Activated CD4-positive, CD25-positive, alpha-beta regulatory T cell treated with anti-CD3 and anti-CD28 coated beads, Interleukin-2, amount 50 U/mL, for 16 hours (primary cell): ENCODE measurements around the gene SHISAL1.
"Not testable (repeated sequence)": the region's sequence is repeated elsewhere in the genome, so short reads cannot be mapped to it uniquely, and the experiment has no call there.

Experiments
- DNase-seq: peaks from one replicate; pipeline ENCODE4 v3.0.0-alpha.2; 2020; ENCODE audit warnings: low read depth, low spot score

Gene SHISAL1

DNA sequence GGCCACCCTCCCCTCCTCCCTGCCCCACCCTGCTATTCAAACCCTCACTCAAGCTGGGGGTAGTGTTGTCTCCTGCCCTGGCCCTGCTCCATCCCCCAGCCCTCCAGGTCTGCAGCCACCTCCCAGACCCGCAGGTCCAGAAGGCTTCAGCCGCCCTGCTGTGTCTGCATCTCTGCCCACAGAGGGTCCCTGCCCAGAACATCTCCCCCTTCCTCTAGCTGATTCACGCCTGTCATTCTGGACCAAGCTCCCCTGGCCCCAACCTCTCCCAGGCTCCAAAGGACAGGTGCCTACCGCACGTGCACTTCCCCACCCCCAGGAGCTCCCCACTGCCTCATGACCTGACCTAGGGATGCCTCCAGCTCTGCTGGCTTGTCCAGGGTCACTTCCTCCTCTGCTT, 16.0 kb upstream of the SHISAL1 start:
- DNase-seq: no peak

DNA sequence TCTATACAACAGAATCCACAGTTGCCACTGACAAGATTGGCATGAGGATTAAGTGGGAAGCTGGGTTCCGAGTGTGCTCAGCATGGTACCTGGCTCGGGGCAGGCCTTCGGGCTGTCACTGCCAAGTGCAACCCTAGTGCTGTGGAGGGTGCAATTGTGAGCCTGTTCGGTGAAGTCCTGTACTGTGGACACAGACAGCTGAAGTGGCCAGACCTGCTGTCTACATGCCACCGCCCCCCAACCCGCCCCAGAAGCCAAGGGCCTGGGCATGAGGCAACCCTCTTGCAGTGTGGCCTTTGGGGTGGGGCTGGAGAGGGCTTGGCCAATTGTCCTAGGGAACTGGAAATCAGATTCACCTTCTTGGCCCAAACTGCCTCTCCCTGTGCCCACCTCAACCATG, 15.6 kb upstream of the SHISAL1 start:
- no peak for DNase-seq

DNA sequence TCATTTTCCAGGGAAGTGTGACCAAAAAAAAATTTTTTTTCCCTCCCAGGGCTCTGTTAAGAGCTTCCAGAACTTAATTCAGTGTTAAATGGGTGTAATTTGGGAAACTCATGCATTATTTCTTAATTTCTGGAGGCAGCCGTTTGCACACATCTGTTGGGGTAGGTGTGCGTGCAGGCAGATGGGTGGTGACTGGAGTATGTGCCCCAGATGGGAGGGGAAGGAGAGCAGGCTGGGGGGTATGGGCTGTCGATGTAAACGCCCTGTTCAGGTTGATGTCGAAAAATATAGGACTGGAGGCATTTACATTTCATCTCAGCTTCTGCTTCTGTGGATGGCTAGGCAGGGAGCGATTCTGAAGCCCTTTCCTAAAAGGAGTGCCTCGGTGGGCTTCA, 13.7 kb upstream of the SHISAL1 start:
- no peak for DNase-seq

DNA sequence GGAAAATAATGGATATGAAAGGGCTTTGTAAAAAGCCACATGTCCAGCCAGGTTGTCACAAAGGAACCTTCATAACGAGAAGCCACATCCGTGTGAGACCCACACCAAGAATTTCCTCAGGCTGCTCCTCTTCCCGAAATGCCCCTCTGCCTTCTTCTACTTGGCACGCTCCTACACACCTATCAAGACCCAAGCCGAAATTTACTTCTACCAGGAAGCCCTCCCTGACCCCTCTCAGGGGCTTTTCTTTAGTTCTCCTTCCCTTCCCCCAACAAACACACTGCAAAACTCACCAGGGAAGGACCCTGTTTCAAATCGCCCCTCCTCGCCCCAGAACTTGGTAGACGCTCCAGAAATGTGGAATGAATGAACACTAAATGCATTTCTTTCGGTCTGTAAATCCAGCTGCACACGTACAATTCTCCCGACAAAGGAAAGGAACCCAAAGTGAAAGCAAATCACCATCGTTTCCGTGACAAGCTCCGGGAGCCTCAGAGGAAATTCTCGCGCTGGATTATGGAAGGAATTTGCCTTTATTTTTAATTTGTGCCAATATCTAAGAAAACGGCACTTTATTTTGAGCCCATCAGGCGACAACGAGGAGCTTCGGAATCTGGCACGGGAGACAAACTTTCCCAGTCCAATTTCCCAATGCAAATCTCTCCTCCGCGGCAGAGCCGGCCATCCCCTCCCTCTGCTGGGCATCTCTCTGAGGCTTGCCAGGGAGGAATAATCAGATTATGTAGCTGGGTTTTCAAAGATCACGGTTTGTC, 13.2 kb upstream of the SHISAL1 start:
- DNase-seq: no peak

DNA sequence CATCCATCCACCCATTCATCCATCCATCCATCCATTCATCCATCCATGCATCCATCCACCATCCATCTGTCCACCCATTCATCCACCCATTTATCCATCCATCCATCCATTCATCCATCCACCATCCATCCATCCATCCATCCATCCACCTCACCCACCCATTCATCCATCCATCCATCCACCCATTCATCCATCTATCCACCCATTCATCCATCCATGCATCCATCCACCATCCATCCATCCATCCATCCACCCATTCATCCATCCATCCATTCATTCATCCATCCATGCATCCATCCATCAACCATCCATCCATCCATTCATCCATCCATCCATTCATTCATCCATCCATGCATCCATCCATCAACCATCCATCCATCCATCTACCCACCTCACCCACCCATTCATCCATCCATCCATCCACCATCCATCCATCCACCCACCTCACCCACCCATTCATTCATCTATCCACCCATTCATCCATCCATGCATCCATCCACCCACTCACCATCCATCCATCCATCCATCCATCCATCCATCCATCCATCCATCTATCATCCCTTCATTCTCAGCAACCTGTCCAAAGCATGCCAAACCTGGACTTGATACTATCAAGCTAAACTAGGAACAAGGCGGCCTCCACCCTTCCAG, 10.5 kb upstream of the SHISAL1 start:
- DNase-seq: not testable (repeated sequence)

DNA sequence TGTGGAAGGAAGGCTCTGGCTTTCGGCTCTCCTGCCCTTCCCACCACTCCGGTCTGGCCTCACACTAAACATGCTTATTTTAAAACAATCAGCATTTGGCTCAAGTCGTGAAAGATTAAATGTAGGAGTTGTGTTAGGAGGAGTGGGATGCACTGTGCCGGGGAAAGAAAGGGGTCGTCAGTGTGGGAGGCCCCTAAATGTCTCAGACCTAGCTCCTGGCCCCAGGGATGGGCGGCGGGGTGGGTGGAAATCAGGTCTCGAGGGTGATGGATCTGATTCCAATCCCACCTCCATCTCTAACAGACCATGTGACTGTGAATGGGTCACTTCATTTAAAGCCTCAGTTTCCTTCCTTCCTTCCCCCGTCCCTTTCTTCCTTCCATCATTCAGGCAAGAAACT, 6.9 kb upstream of the SHISAL1 start:
- DNase-seq: no peak

DNA sequence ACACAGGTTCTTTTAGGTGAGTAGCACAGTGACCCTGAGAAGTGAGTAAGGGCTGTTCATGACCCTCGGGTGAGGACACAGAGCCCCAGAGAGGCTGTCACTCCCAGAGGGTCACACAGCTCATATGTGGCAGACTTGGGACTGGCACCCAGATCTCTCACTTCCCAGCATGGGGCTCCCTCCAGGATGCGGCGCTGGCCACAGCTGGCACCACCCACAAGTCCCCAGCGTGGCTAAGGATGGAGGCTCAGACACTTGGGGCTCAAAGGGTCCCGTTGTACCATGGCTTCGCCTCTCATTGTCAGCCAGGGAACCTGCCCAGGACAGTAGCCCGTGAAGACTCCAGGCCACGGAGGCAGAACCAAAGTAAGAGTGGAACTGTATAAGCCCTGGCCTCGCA, 6.0 kb upstream of the SHISAL1 start:
- no peak for DNase-seq

DNA sequence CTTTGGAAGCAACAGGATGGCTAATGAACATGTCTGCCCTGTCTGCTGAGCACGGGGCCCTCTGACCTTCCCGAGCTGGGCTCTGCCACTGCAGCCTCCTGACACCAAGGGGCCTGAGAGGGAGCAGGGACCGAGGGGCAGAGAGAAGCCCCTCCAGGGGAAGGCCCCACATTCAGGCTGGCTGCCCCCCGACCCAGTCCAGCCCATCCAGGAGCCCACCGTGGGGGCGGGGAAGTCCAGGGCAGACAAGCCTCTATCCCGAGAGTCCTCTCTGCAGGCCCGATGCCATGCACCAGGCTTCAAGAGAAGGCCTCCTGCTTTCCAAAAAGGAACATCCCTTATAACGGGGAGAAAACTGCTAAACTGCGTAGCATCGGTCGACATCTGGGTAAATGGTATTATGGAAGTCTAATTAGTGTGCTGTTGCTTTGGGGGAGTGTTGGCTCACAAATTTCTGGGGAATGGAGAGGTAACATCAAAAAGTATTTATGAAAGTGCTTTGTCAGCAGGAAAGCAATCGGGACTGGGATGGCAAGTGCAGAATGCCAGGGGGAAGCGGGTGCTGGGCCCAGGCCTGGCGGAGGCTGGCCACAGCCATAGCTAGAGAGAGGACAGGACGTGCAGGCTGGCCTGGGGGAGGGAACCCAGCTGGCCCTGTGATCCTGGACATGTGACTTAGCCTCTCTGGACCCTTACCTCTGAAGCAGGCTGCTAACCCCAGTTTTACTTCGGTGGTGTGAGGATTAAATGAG, 5.3 kb upstream of the SHISAL1 start:
- DNase-seq: no peak

DNA sequence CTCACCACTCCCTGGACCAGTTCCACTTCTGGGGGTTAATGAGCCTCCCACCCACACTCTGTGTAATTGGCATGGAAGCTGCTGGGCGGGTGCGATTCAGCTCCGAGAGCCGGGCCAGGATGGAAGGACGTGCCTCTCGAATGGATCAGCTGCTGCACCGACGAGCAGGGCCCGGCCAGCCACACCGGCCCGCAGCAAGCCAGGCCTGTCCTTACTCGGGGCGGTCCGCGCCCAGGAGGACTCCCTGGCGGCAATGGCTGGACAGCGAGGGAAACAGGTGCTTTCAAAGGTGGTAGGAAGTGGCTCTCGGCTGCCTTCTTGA, 4.3 kb upstream of the SHISAL1 start:
- DNase-seq: no peak

DNA sequence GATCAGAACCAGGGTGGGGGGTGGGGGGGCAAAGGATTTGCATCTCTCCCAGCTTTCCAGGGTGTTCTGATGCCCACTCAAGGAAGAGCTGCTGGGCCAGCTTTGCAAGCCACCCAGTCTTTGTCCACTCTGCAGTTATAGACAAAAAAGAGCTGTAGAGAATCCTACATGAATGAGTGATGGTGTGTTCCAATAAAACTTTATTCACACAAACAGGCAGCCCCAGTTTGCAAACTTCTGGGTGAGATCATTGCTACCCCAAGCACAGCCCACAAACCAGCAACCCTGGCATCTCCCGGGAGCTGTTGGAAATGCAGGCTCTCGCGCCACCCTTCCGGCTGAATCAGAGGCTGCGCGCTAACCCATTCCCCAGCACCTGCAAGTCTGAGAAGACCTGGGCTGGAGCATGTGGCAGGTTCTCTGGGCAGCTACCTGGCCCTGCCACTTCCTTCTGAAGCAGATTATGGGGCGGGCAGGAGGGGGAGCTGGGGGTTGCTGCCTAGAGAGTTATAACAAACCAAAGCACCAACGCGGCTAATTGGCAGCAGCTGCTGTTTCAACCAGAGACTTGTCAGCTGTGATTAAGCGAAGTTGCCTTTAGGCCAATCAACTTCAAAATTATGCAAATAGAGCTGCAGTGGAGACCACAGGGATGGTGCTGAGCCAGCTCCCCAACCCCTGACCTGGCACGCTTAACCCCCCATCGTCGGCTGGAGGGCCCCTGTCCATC, 3.8 kb upstream of the SHISAL1 start:
- DNase-seq: no peak

DNA sequence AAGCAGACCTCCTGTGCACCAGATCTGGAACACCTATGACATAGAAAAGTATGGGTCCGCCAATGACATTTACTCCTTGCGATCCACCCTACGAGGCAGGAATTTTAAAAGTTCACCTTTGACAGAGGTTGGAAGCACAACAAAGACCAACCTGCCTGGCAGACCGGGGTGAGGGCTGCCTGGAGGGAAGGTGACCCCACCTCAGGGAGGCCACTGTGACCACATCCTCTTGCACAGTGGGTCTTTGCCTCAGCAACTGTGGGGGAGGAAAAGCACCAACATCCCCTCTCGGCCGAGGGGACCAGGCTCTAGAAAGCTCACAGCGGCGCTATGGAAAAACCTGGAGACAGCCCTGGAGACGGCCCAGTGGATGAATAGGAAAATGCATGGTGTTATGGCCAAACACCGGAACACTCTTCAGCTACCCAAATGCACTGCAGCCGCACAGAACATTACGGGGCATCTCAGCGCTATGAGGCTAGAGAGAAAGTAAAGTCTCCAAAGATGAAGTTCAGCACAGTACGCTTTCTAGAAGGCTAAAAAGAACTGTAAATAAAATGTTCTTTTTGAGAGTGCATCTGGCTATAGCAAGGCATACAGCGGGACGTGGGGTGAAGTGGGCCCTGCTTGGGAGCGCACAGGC, 1.8 kb upstream of the SHISAL1 start:
- DNase-seq: no peak

DNA sequence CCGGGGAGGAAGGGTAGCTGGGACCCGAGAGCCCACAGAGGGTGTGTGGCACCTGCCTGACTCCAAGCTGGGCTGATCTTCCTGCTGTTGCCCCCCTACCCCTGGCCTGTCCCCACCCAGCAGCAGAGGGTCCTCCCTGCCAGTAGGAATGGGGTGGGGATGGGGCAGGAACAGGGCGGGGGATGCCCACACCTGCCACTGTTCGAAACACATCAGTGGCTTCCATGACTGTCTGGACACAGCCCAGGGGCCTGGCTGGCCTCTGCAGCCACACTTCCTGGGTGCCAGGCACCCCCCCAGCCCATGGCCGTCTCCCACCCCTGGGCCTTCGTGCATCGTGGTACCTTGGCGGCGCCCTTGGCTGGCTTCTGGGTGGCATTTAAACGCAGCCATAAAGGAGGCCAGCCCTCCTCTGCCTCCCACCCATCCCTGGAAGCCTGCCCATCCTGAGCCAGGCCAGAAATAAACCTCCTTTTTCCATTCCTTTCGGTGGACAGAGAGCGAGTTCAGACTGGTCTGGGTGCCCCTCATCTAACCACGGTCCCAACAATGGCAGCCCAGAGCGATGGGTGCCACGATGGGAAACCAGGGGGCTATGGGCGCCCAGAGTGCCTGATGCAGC, 745 bp upstream of the SHISAL1 start:
- no peak for DNase-seq

DNA sequence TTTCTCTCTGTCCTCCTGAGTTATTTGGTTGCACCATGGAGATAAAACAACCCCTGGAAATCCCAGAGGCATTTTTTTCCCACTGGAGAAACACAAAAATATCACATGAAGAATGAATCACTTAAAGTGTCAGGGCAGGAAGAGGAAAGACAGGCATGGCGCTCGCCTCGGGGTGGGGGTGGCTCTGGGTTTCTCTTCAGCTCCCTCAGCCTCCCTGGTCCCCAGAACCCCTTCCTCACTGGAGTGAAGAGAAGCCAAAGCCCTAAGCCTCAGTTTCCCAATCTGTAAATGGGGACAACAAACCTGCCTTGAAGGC, 938 bp downstream of the SHISAL1 start:
- DNase-seq: no peak

DNA sequence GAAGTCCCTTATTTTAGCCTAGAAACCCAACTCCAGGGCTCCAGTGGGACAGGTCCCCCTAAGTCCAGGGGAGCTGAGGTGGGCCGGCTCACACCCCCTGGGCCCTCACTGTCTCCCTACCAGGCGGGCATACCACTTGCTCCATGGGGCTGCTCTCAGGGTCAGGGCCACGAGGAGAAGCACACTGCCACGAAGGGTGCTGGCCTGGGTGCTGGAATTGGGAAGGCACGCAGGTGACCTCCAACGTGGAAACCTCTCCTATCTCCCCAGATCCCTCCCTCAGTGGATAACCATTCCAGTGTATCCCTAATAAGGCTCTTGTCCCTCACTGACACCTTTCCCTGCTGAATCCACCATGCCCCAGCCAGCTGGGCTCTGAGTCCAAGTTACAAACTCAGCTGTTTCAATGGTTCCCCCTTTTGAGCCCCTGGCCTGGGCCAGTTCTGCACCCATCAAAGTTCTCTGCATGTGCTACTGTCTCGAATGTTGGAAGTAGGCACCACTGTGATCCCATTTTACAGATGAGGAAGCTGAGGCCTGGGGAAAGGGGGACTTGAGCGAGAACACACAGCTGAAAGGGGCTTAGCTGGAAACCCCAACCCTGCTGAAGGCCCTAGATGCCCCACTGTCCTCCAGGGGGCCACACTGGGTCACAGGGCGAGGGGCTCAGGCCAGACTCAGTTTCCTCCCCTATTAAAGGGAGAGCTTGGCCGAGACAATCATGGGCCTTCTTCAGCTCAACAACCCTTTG, 1.5 kb downstream of the SHISAL1 start:
- no peak for DNase-seq

DNA sequence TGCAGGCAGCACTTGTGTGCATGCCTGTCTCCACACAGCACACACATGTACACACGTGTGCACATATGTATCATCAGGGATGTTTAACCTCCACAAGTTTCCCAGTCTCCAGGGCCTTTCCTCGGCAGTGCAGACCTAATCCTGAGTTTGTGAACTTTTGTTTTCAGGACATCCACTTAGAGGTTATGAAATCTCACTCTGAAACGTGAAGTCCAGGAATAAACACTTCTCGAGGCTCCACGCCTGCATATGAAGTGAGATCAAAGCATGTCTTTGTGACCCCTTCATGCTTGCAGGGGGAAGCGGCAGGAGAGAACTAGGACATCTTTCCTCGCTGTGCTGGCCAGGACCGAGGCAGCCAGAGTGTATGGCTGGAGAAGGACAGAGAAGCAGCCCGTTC, 3.1 kb downstream of the SHISAL1 start:
- DNase-seq: no peak

DNA sequence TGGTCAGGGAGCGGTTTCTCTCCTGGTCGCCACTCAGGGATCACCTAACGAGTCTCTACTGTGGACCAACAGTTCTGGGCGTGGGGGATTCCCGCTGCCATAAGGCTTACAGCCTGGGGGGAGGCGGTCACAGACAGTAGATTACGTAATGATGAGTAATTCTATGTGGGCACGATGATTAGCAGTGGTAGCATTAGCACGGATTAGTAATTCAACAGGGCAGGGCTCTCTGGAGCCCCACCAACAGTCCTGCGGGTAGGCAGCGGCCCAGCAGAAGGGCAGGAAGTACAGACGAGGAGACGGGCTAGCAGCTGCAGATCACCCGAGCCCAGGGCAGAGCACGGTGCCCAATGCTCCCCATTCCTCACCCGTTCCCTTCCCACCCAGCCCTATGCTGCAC, 3.6 kb downstream of the SHISAL1 start:
- no peak for DNase-seq

DNA sequence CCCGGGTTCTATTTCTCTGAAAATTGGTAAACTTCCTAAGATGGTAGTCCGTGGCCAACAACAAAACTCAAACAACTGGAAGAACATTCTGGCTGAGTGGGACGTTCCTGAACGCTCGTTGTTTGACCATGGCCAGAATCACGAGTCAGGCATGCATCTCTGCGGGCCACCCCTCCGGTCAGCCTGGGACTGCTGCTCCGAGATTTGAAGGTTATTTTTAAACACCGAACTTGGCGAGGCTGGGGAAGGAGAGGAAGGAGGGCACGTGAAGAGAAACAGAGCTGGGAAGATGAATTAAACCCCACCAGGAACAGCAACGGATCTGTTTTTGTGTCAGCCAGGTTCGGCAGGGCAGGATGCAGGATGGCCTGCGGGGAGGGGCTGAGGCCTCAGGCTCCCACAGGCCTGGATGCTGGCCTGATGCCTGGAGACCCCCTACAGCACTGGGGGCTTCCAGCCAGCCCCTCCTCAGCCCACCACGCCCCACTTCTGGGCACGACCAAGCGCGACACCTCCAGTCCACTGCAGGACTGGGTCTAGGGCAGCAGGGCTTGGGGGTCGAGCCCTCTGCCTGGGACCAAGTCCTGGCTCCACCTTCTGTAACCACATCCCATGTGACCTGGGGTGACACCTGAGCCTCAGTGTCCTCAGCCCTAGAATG, 5.1 kb downstream of the SHISAL1 start:
- DNase-seq: no peak

DNA sequence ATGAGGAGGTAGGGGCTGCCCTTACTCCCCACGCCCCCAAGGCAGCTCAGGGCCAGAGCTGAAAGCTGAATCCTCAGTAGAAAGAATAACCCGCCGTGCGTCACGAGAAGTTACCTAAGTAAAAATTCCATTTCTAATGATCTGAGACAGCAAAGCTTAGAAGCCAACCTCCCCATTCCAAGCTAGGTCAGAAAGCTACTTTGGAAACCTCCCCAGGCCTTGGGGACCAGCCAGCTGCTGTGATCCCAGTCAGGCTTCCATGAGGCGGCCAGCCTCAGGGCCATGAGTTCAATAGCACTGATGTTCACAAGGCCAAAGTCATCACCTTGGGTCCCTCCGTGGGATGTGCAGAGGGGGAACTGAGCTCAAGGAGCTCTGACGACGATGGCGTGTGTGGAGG, 6.9 kb downstream of the SHISAL1 start:
- DNase-seq: no peak

DNA sequence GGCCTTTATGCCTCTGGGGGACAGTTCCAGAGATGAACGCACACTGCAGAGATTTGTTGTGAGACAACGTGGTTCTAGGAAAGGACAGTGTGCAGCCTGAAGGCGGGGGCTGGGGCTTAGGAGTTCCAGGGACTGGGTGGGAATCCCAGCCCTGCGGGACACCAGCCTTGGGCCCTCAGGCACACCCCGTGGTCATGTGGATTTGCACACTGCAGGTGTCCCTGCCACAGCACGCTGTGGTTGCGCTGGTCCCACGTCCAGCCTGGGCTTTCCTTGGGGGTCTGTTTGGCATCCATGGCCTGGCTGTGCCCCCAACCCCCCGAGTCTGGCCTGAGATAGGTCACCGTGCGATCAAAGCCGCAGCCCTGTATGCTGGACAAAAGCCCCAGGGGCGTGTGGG, 7.3 kb downstream of the SHISAL1 start:
- no peak for DNase-seq

DNA sequence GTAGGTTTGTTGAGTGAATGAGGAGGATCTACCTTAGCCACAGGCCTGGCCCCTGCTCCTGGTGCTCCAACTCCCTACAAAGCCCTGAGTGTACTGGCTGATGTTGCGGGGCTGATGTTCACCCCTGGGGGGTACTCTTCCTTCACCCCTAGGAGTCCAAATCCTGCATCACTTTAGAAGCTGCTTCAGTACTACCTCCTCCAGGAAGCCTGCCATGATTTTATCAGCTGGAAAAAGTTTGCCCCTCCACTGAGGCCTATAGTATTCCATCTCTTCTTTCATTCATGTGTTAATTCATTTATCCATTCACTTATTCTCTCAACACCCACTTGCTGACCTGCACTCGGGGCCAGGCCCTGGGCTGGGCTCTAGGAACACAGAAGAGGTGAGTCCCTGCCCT, 7.8 kb downstream of the SHISAL1 start:
- DNase-seq: no peak
